Parathyroid adenoma (tissue), 2 donors: ENCODE results near the gene MAP4K4.

Source experiments
- H2AFZ ChIP-seq: fragments of 300-600 bp; sonication (generic); one replicate; pipeline ENCODE4 v1.7.0; 2017; ENCODE audit warnings: antibody characterized with exemption, mild to moderate bottlenecking
- H3K27ac ChIP-seq: fragments of 300-600 bp; sonication (generic); one replicate; pipeline ENCODE4 v1.7.0; 2017
- H3K27me3 ChIP-seq: fragments of 300-600 bp; sonication (generic); one replicate; pipeline ENCODE4 v1.7.0; 2017; ENCODE audit warnings: low read length; ENCODE audit not compliant: control insufficient read depth, insufficient read depth
- H3K36me3 ChIP-seq: fragments of 300-600 bp; sonication (generic); one replicate; pipeline ENCODE4 v1.7.0; 2017; ENCODE audit warnings: low read length; ENCODE audit not compliant: control insufficient read depth, insufficient read depth
- H3K4me1 ChIP-seq: fragments of 300-600 bp; sonication (generic); one replicate; pipeline ENCODE4 v1.7.0; 2017; ENCODE audit warnings: control low read depth
- H3K4me2 ChIP-seq: fragments of 300-600 bp; sonication (generic); one replicate; pipeline ENCODE4 v1.7.0; 2017; ENCODE audit warnings: low read length
- H3K4me3 ChIP-seq: fragments of 300-600 bp; sonication (generic); one replicate; pipeline ENCODE4 v1.7.0; 2017; ENCODE audit warnings: low read depth, low read length
- H3K79me2 ChIP-seq: fragments of 300-600 bp; sonication (generic); one replicate; pipeline ENCODE4 v1.7.0; 2017; ENCODE audit warnings: control low read depth
- H3K9ac ChIP-seq: fragments of 300-600 bp; sonication (generic); one replicate; pipeline ENCODE4 v1.7.0; 2017; ENCODE audit warnings: mild to moderate bottlenecking
- H3K9me3 ChIP-seq: fragments of 300-600 bp; sonication (generic); one replicate; pipeline ENCODE4 v1.7.0; 2017; ENCODE audit warnings: low read length; ENCODE audit not compliant: control insufficient read depth
- CTCF ChIP-seq: fragments of 300-600 bp; sonication (generic); IDR thresholded peaks from one replicate; pipeline ENCODE4 v1.7.0; 2017; ENCODE audit warnings: antibody characterized with exemption, mild to moderate bottlenecking
- donor health status: primary hyperparathyroidism.

Gene MAP4K4

DNA sequence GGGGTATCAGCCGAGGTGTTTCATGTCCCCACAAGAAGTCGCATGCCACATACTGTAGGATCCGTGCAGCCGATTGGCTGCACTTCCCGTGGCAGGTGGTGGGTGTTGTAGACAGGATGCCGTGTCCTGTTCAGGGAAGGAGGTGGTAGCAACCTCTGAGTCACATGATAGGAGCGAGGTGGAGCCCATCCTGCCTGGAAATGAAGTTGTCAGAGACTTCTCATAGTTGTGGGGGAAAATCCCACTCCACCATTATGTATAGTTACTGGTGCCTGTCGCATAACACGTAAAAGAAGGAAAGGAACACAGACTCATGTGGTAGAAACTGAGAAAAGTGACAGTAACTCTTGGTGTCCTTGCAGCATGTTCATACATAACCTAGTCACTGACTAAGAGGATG is 202.9 kb downstream of the MAP4K4 start:
- H3K9ac ChIP-seq = no peak overlapping the region
- H2AFZ ChIP-seq = no peak overlapping the region
- no peak overlapping the region for H3K4me2 ChIP-seq
- H3K4me3 ChIP-seq = no peak overlapping the region
- no peak for TF ChIP-seq CTCF
- H3K36me3 ChIP-seq = no peaks in the 10 kb centered on the region
- no peak overlapping the region for H3K27ac ChIP-seq
- H3K9me3 ChIP-seq = no peaks in the 10 kb centered on the region
- H3K27me3 ChIP-seq = no peaks in the 10 kb centered on the region
- no peaks in the 10 kb centered on the region for H3K4me1 ChIP-seq
- H3K79me2 ChIP-seq = no peaks in the 10 kb centered on the region

GRCh38 chr2:101901241-101901640 is 203.7 kb downstream of the MAP4K4 start:
- no peak overlapping the region for H2AFZ ChIP-seq
- no peak overlapping the region for H3K9ac ChIP-seq
- TF ChIP-seq CTCF = no peak
- no peaks in the 10 kb centered on the region for H3K79me2 ChIP-seq
- no peaks in the 10 kb centered on the region for H3K9me3 ChIP-seq
- H3K27ac ChIP-seq = no peak overlapping the region
- H3K4me2 ChIP-seq = no peak overlapping the region
- H3K36me3 ChIP-seq = no peaks in the 10 kb centered on the region
- H3K27me3 ChIP-seq = no peaks in the 10 kb centered on the region
- no peaks in the 10 kb centered on the region for H3K4me1 ChIP-seq
- no peak overlapping the region for H3K4me3 ChIP-seq

- no peaks in the 10 kb centered on the region for H3K4me1 ChIP-seq
- no peaks in the 10 kb centered on the region for H3K27me3 ChIP-seq
- H3K4me3 ChIP-seq = no peak overlapping the region
- no peaks in the 10 kb centered on the region for H3K36me3 ChIP-seq
- H3K4me2 ChIP-seq = no peak overlapping the region
- H3K9me3 ChIP-seq = no peaks in the 10 kb centered on the region
- H2AFZ ChIP-seq = no peak overlapping the region
- no peak for TF ChIP-seq CTCF
- no peak overlapping the region for H3K27ac ChIP-seq
- no peaks in the 10 kb centered on the region for H3K79me2 ChIP-seq
- H3K9ac ChIP-seq = no peak overlapping the region
Measured at GRCh38 chr2:101902169-101902568, 204.7 kb downstream of the MAP4K4 start.

GRCh38 chr2:101904916-101905315 is 207.4 kb downstream of the MAP4K4 start:
- no peaks in the 10 kb centered on the region for H3K4me1 ChIP-seq
- no peak overlapping the region for H2AFZ ChIP-seq
- H3K79me2 ChIP-seq = no peaks in the 10 kb centered on the region
- no peak overlapping the region for H3K4me3 ChIP-seq
- no peak overlapping the region for H3K27ac ChIP-seq
- H3K27me3 ChIP-seq = no peaks in the 10 kb centered on the region
- no peak for TF ChIP-seq CTCF
- no peaks in the 10 kb centered on the region for H3K36me3 ChIP-seq
- no peaks in the 10 kb centered on the region for H3K9me3 ChIP-seq
- H3K4me2 ChIP-seq = no peak overlapping the region
- no peak overlapping the region for H3K9ac ChIP-seq

- H3K36me3 ChIP-seq = no peaks in the 10 kb centered on the region
- H3K4me2 ChIP-seq = no peak overlapping the region
- no peak overlapping the region for H3K27ac ChIP-seq
- no peak overlapping the region for H2AFZ ChIP-seq
- H3K4me1 ChIP-seq = no peaks in the 10 kb centered on the region
- no peaks in the 10 kb centered on the region for H3K9me3 ChIP-seq
- H3K79me2 ChIP-seq = no peaks in the 10 kb centered on the region
- no peak for TF ChIP-seq CTCF
- H3K9ac ChIP-seq = no peak overlapping the region
- no peaks in the 10 kb centered on the region for H3K27me3 ChIP-seq
- H3K4me3 ChIP-seq = no peak overlapping the region
Measured at GRCh38 chr2:101905746-101906336, 208.3 kb downstream of the MAP4K4 start.
